ENCODE measurements around the gene OSBPL9. TPM values are rescaled to one million over a fixed set of nuclear protein-coding genes. Genes with fewer than 3 reads are reported as not detected.

OSBPL9 gene
- total and polyA plus RNA-seq, 2 donors (not counting 1 experiment from before 2014, with no cell fraction given) = 23.1 to 59.6 TPM

- peaks cover 30% of the 10 kb centered on the region for H3K4me1 Mint-ChIP-seq
- WGBS (ENCODE audit: insufficient coverage) = 96% methylated on average over 7 of the region's 10 CpGs
- POLR2A ChIA-PET = interaction anchor here (0.6 kb wide), 1 partner anchor 40 kb away, joined by 4 read pairs; no protein-coding TSS in a partner anchor
- no peaks in the 10 kb centered on the region for H3K9me3 Mint-ChIP-seq (ENCODE audit: insufficient read depth)
- TF ChIP-seq EZH2 (IDR thresholded peaks at IDR 0.05; ENCODE audit: borderline replicate concordance, insufficient read depth, low read depth, low read length, poor library complexity, severe bottlenecking) (no peak), CTCF (IDR thresholded peaks at IDR 0.05) (no peak)
- peaks cover 3% of the 10 kb centered on the region for H3K27me3 Mint-ChIP-seq
- no peak for ATAC-seq (ENCODE audit: low read depth)
- Histone ChIP-seq H3K27ac (ENCODE audit: low read length in 2 of 2) (no peak overlapping the region), H3K9me3 (ENCODE audit: control extremely low read depth in 1 of 3, control insufficient read depth in 2 of 3, insufficient read depth in 1 of 3, low read length in 2 of 3) (no peaks in the 10 kb centered on the region), H3K79me2 (ENCODE audit: control insufficient read depth, insufficient read depth, low read length) (peaks cover 53% of the 10 kb centered on the region), H3K4me1 (ENCODE audit: control insufficient read depth in 2 of 2, insufficient read depth in 2 of 2, low read length in 2 of 2) (peaks cover 11 to 19% of the 10 kb centered on the region in 2 donors), H3K27me3 (replicated peaks in 1 of 4; ENCODE audit: control extremely low read depth in 1 of 4, control insufficient read depth in 3 of 4, insufficient read depth in 4 of 4, low read length in 3 of 4) (no peaks in the 10 kb centered on the region), H2AFZ (ENCODE audit: insufficient read depth, low read depth, low read length, poor library complexity, severe bottlenecking) (peak overlapping the region; percentile 96), H4K20me1 (ENCODE audit: control insufficient read depth, insufficient read depth, low read length, poor library complexity, severe bottlenecking) (no peaks in the 10 kb centered on the region), H3K36me3 (replicated peaks in 1 of 2; ENCODE audit: control extremely low read depth in 1 of 2, control insufficient read depth in 1 of 2, extremely low read depth in 1 of 2, insufficient read depth in 2 of 2, low read length in 1 of 2) (no peaks in the 10 kb centered on the region), H3K9ac (ENCODE audit: low read length) (no peak overlapping the region), H3K4me3 (ENCODE audit: control extremely low read depth in 1 of 5, extremely low read depth in 1 of 5, insufficient read depth in 1 of 5, low read depth in 2 of 5, low read length in 4 of 5) (no peak overlapping the region), H3K4me2 (replicated peaks; ENCODE audit: low read depth, low read length, poor library complexity, severe bottlenecking) (peak overlapping the region; percentile 74)
- intact Hi-C loops (cut with micrococcal nuclease) = loop anchor here (5.0 kb wide), 2 partner anchors 39 to 441 kb away; partner anchors contain the start of genes BTF3L4 and TXNDC12
- H3K4me3 Mint-ChIP-seq = peak overlapping the region; percentile 52
- DNase-seq = no peak
- CTCF ChIA-PET = interaction anchor here (0.7 kb wide), 1 partner anchor 166 kb away, joined by 5 read pairs; no protein-coding TSS in a partner anchor
- no peak overlapping the region for H3K27ac Mint-ChIP-seq
Observed at GRCh38 chr1:51615780-51616291, 1.1 kb upstream of the OSBPL9 start.

GRCh38 chr1:51616490-51616889, 402 bp upstream of the OSBPL9 start:
- H2AFZ ChIP-seq (ENCODE audit: insufficient read depth, low read depth, low read length, poor library complexity, severe bottlenecking) = peak overlapping the region; percentile 96
- no peaks in the 10 kb centered on the region for H3K9me3 Mint-ChIP-seq (ENCODE audit: insufficient read depth)

More at GRCh38 chr1:51616490-51616889, 402 bp upstream of the OSBPL9 start:
- WGBS (ENCODE audit: insufficient coverage) = no CpG with 5 or more reads among the region's 4 CpGs
- no peaks in the 10 kb centered on the region for H3K27me3 ChIP-seq (replicated peaks in 1 of 4; ENCODE audit: control extremely low read depth in 1 of 4, control insufficient read depth in 3 of 4, insufficient read depth in 4 of 4, low read length in 3 of 4)
- ATAC-seq (ENCODE audit: low read depth) (no peak), DNase-seq (no peak)
- H3K36me3 ChIP-seq (replicated peaks in 1 of 2; ENCODE audit: control extremely low read depth in 1 of 2, control insufficient read depth in 1 of 2, extremely low read depth in 1 of 2, insufficient read depth in 2 of 2, low read length in 1 of 2) = no peaks in the 10 kb centered on the region
- H3K4me1 Mint-ChIP-seq = peaks cover 30% of the 10 kb centered on the region
- ChIA-PET CTCF (no interaction called here), POLR2A (no interaction called here)
- peak overlapping the region; percentile 74 for H3K4me2 ChIP-seq (replicated peaks; ENCODE audit: low read depth, low read length, poor library complexity, severe bottlenecking)
- no peaks in the 10 kb centered on the region for H3K9me3 ChIP-seq (ENCODE audit: control extremely low read depth in 1 of 3, control insufficient read depth in 2 of 3, insufficient read depth in 1 of 3, low read length in 2 of 3)
- no peaks in the 10 kb centered on the region for H3K27me3 Mint-ChIP-seq
- no peak for TF ChIP-seq EZH2 (IDR thresholded peaks at IDR 0.05; ENCODE audit: borderline replicate concordance, insufficient read depth, low read depth, low read length, poor library complexity, severe bottlenecking)
- H3K79me2 ChIP-seq (ENCODE audit: control insufficient read depth, insufficient read depth, low read length) = peaks cover 59% of the 10 kb centered on the region
- intact Hi-C loops (cut with micrococcal nuclease) = loop anchor here (5.0 kb wide), 2 partner anchors 39 to 441 kb away; partner anchors contain the start of genes BTF3L4 and TXNDC12
- no peak overlapping the region for H3K27ac ChIP-seq (ENCODE audit: low read length in 2 of 2)
- peak overlapping the region in 4 of 5 experiments; percentile 28 to 93 (median 92) for H3K4me3 ChIP-seq (ENCODE audit: control extremely low read depth in 1 of 5, extremely low read depth in 1 of 5, insufficient read depth in 1 of 5, low read depth in 2 of 5, low read length in 4 of 5)
- H3K4me3 Mint-ChIP-seq = peak overlapping the region; percentile 100
- no peaks in the 10 kb centered on the region for H4K20me1 ChIP-seq (ENCODE audit: control insufficient read depth, insufficient read depth, low read length, poor library complexity, severe bottlenecking)
- no peak overlapping the region for H3K27ac Mint-ChIP-seq
- H3K9ac ChIP-seq (ENCODE audit: low read length) = peak overlapping the region; percentile 95
- H3K4me1 ChIP-seq (ENCODE audit: control insufficient read depth in 2 of 2, insufficient read depth in 2 of 2, low read length in 2 of 2) = peaks cover 11 to 19% of the 10 kb centered on the region in 2 donors

Measured in B cell (primary cell).